ENCODE data around the gene MPPED1.

The MPPED1 gene

GRCh38 chr22:43516996-43517635 is 105.3 kb downstream of the MPPED1 start:
- H3K36me3 ChIP-seq (ENCODE audit: insufficient read depth, low read length) = no peaks in the 10 kb centered on the region
- H3K9ac ChIP-seq (ENCODE audit: insufficient read length) = no peak overlapping the region
- H3K4me3 ChIP-seq = no peak overlapping the region
- DNase-seq (ENCODE audit: low read depth, low spot score) = no peak
- H3K9me3 ChIP-seq (ENCODE audit: low read depth, low read length) = no peaks in the 10 kb centered on the region
- H3K27ac ChIP-seq = no peak overlapping the region
- no peak for TF ChIP-seq POLR2AphosphoS5 (IDR thresholded peaks at IDR 0.05; ENCODE audit: borderline replicate concordance, low read depth, low read length)

DNA sequence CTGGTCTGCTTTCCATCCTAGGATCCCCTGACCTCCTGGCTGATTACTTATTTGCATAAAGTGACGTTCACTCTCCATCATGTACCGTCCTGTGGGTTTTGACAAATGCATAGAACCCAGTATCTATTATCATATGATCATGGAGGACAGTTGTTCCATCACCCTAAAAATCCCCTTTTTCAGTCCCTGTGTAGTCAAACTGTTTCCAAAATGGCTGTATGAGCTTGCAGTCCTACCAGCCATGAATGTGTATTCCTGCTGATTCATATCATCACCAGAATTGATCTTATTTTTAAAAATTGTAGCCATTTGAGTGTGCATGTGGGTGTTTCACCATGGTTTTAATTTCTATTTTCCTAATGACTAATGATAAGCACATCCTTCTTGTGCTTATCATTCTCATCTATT is 108.8 kb downstream of the MPPED1 start:
- no peak overlapping the region for H3K9ac ChIP-seq (ENCODE audit: insufficient read length)
- no peaks in the 10 kb centered on the region for H3K9me3 ChIP-seq (ENCODE audit: low read depth, low read length)
- TF ChIP-seq EZH2 (IDR thresholded peaks at IDR 0.05) = no peak
- no peak for TF ChIP-seq FOXP2 (optimal IDR thresholded peaks at IDR 0.05; ENCODE audit: control extremely low read depth, extremely low read length, insufficient read depth)
- TF ChIP-seq POLR2AphosphoS5 (IDR thresholded peaks at IDR 0.05; ENCODE audit: borderline replicate concordance, low read depth, low read length) = no peak
- no peak overlapping the region for H3K27ac ChIP-seq
- H3K36me3 ChIP-seq (ENCODE audit: insufficient read depth, low read length) = no peaks in the 10 kb centered on the region
- no peak overlapping the region for H3K4me3 ChIP-seq
- no peak for DNase-seq (ENCODE audit: low read depth, low spot score)

- H3K27ac ChIP-seq = no peak overlapping the region
- no peak overlapping the region for H3K9ac ChIP-seq (ENCODE audit: insufficient read length)
- TF ChIP-seq POLR2AphosphoS5 (IDR thresholded peaks at IDR 0.05; ENCODE audit: borderline replicate concordance, low read depth, low read length) (no peak), FOXP2 (optimal IDR thresholded peaks at IDR 0.05; ENCODE audit: control extremely low read depth, extremely low read length, insufficient read depth) (no peak), EZH2 (IDR thresholded peaks at IDR 0.05) (no peak)
- no peak overlapping the region for H3K4me3 ChIP-seq
- DNase-seq (ENCODE audit: low read depth, low spot score) = no peak
- H3K36me3 ChIP-seq (ENCODE audit: insufficient read depth, low read length) = no peaks in the 10 kb centered on the region
- no peaks in the 10 kb centered on the region for H3K9me3 ChIP-seq (ENCODE audit: low read depth, low read length)
Observed at GRCh38 chr22:43521716-43522115, 109.9 kb downstream of the MPPED1 start.

DNA sequence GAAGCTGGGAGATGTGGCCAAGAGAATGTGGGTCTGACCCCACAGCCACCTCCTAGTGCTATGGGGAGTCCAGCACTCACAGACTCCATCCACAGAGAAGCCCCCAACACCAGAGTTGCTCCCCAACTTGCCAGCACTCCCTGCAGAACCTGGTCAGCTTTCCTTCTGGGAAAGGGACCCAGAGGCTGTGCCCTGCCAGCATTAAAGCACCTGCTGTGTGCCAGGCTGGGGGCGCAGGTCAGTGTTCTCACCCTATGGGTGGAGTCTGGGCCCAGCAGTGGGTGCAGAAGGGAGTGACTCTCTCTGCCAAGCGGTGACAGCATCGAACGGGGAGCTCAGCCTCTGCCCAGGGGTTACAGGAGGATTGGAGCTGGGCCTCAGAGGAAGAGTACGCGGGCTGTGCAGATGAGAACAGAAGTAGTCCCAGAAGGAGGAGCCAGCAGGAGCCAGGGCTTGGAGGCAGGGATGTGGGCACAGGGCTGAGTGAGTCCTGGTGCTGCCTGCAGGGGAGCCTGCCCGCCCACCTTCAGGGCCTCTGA is 114.4 kb downstream of the MPPED1 start:
- TF ChIP-seq EZH2 (IDR thresholded peaks at IDR 0.05) = no peak
- no peak for DNase-seq (ENCODE audit: low read depth, low spot score)
- H3K9ac ChIP-seq (ENCODE audit: insufficient read length) = no peak overlapping the region
- no peaks in the 10 kb centered on the region for H3K9me3 ChIP-seq (ENCODE audit: low read depth, low read length)
- no peaks in the 10 kb centered on the region for H3K36me3 ChIP-seq (ENCODE audit: insufficient read depth, low read length)
- no peak overlapping the region for H3K4me3 ChIP-seq
- H3K27ac ChIP-seq = no peak overlapping the region

- no peak for TF ChIP-seq EZH2 (IDR thresholded peaks at IDR 0.05)
- TF ChIP-seq POLR2AphosphoS5 (IDR thresholded peaks at IDR 0.05; ENCODE audit: borderline replicate concordance, low read depth, low read length) = no peak
- TF ChIP-seq FOXP2 (optimal IDR thresholded peaks at IDR 0.05; ENCODE audit: control extremely low read depth, extremely low read length, insufficient read depth) = no peak
- no peak overlapping the region for H3K27ac ChIP-seq
- H3K4me3 ChIP-seq = no peak overlapping the region
- H3K36me3 ChIP-seq (ENCODE audit: insufficient read depth, low read length) = no peaks in the 10 kb centered on the region
- H3K9me3 ChIP-seq (ENCODE audit: low read depth, low read length) = no peaks in the 10 kb centered on the region
- no peak overlapping the region for H3K9ac ChIP-seq (ENCODE audit: insufficient read length)
- DNase-seq (ENCODE audit: low read depth, low spot score) = no peak
Observed at GRCh38 chr22:43526946-43527345, 115.1 kb downstream of the MPPED1 start.

DNA sequence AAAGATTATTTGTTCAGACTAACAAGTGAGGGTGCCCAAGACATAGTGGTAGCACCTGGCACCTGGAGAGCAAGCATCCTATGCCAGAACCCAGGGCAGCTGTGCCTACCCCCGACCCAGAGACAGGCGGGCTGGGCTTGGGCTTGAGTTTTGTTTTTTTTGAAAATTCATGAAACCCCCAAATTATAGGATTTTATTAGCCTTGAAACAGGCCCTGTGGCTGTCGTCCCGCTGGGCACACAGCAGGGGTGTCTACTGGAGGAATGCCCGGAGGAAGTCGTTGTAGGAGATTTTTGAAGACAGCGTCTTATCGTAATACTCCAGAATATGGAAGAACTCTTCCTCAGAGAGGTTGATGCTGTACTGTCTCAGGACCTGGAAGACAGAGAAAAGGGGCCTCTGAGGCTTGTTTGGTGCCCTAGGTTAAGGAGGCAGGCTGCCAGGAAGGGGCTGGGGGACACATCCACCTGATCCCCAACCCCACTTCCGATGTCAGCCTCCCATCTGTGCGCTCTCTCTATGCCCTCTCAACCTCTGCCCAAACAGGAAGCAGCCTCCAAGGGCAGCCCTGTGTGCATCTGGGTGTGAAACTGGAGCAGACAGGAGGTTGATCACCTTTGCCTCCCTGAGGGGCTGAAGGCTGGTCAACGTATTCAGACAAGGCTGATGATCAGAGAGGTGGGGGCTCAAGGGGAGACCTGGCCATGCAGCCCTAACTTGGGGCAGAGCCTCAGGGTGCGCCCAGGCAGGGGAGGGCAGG is 117.0 kb downstream of the MPPED1 start:
- no peak for TF ChIP-seq FOXP2 (optimal IDR thresholded peaks at IDR 0.05; ENCODE audit: control extremely low read depth, extremely low read length, insufficient read depth)
- TF ChIP-seq EZH2 (IDR thresholded peaks at IDR 0.05) = no peak
- no peak for TF ChIP-seq POLR2AphosphoS5 (IDR thresholded peaks at IDR 0.05; ENCODE audit: borderline replicate concordance, low read depth, low read length)
- H3K4me3 ChIP-seq = no peak overlapping the region
- H3K36me3 ChIP-seq (ENCODE audit: insufficient read depth, low read length) = no peaks in the 10 kb centered on the region
- no peaks in the 10 kb centered on the region for H3K9me3 ChIP-seq (ENCODE audit: low read depth, low read length)
- no peak for DNase-seq (ENCODE audit: low read depth, low spot score)
- H3K9ac ChIP-seq (ENCODE audit: insufficient read length) = no peak overlapping the region
- H3K27ac ChIP-seq = no peak overlapping the region

GRCh38 chr22:43529461-43529860 is 117.6 kb downstream of the MPPED1 start:
- Histone ChIP-seq H3K4me3 (no peak overlapping the region), H3K36me3 (ENCODE audit: insufficient read depth, low read length) (no peaks in the 10 kb centered on the region), H3K9me3 (ENCODE audit: low read depth, low read length) (no peaks in the 10 kb centered on the region), H3K9ac (ENCODE audit: insufficient read length) (no peak overlapping the region), H3K27ac (no peak overlapping the region)
- DNase-seq (ENCODE audit: low read depth, low spot score) = no peak
- TF ChIP-seq EZH2 (IDR thresholded peaks at IDR 0.05) = no peak
- no peak for TF ChIP-seq FOXP2 (optimal IDR thresholded peaks at IDR 0.05; ENCODE audit: control extremely low read depth, extremely low read length, insufficient read depth)
- no peak for TF ChIP-seq POLR2AphosphoS5 (IDR thresholded peaks at IDR 0.05; ENCODE audit: borderline replicate concordance, low read depth, low read length)

DNA sequence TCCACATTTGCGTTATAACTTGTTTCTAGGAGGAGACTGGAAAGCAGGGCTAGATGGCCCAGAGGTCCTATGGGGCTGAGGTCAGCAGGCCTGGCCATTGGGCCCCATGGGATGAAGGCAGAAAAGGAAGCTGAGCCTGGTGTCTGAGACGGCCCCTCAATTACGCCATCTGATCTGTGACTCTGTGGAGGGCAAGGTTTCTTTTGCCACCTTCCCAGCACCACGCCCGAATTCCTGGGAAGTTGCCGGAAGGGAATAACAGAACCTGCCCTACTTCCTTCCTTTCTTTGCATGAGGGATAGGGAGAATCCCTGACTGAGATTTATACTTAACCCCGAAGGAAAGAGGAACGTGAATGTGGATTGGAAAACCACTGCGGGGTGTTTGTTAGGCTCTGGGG is 118.1 kb downstream of the MPPED1 start:
- H3K9ac ChIP-seq (ENCODE audit: insufficient read length) = no peak overlapping the region
- H3K27ac ChIP-seq = no peak overlapping the region
- H3K36me3 ChIP-seq (ENCODE audit: insufficient read depth, low read length) = no peaks in the 10 kb centered on the region
- H3K4me3 ChIP-seq = no peak overlapping the region
- TF ChIP-seq FOXP2 (optimal IDR thresholded peaks at IDR 0.05; ENCODE audit: control extremely low read depth, extremely low read length, insufficient read depth) = no peak
- no peak for TF ChIP-seq POLR2AphosphoS5 (IDR thresholded peaks at IDR 0.05; ENCODE audit: borderline replicate concordance, low read depth, low read length)
- no peak for TF ChIP-seq EZH2 (IDR thresholded peaks at IDR 0.05)
- no peak for DNase-seq (ENCODE audit: low read depth, low spot score)
- H3K9me3 ChIP-seq (ENCODE audit: low read depth, low read length) = no peaks in the 10 kb centered on the region
